ENCODE data around the gene MED22.
"Not testable (repeated sequence)": the region's sequence is repeated elsewhere in the genome, so short reads cannot be mapped to it uniquely, and the experiment has no call there.

The MED22 gene

DNA sequence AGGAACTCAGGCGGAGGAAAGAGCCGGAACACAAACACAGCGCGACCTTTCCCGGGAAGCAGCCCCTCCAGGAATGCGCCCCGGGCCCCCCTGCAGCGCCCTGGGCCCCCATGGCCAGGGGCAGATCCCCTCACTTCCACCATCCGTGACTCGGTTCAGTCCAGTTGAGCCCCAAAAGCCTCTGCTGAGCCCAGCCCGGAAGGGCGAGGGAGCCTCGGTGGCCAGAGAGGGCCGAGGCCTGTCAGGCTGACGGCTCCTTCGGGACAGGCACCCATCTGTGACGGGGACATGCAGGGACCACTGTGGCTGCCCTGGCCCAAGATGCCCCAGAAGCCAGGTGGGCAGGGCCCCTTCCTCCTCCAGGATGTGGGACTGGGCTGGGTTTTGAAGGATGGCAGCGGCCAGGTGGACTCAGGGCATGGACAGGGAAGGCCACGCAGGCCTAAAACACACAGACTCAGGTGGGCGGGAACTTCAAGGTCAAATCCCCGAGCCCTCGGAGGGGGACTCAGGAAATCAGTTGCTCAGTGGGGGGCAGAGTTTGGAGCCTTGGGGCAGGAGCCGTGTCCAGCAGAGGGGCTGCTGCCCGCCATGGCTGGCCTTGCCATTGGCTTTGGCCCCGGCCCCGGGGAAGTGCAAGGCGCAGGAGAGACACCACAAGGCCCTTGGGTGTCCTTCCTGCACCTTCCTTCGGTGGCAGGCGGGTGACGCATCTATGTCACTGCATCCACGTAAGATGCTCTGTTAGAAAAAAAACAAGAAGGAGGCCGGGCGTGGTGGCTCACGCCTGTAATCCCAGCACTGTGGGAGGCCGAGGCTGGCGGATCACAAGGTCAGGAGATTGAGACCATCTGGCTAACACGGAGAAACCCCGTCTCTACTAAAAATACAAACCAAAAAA is 43.2 kb downstream of the MED22 start:
- no peak for DNase-seq (ENCODE audit: low read depth)

GRCh38 chr9:133304158-133304470 is 43.8 kb downstream of the MED22 start:
- no peak for DNase-seq (ENCODE audit: low read depth)

GRCh38 chr9:133303266-133304157 is 44.4 kb downstream of the MED22 start:
- no peak for DNase-seq (ENCODE audit: low read depth)

GRCh38 chr9:133301253-133302230 is 46.4 kb downstream of the MED22 start:
- DNase-seq (ENCODE audit: low read depth) = no peak

DNA sequence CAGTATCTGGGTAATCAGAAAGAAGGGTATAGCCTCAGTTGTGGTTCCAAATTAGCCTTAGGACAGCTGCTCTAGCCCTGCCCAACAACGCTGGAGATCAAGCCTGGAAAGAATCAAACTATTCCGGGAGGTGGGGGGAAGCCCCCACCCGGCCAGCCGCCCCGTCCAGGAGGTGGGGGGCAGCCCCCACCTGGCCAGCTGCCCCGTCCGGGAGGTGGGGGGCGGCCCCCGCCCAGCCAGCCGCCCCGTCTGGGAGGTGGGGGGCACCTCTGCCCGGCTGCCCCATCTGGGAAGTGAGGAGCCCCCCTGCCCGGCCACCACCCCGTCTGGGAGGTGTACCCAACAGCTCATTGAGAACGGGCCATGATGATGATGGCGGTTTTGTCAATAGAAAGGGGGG is 47.9 kb downstream of the MED22 start:
- not testable (repeated sequence) for DNase-seq (ENCODE audit: low read depth)

GRCh38 chr9:133294257-133294656 is 53.7 kb downstream of the MED22 start:
- no peak for DNase-seq (ENCODE audit: low read depth)

GRCh38 chr9:133290751-133291302 is 57.1 kb downstream of the MED22 start:
- no peak for DNase-seq (ENCODE audit: low read depth)
